OCI-LY7 (cell line): ENCODE data around the gene NKAIN2. TPM values are rescaled to one million over a fixed set of nuclear protein-coding genes. Genes with fewer than 3 reads are reported as not detected.

ENCODE experiments used
- BruUV-seq: library from RNA; stranded (reverse); fragments of 400-500 nt; replicated peaks from 2 replicates; lab custom pipeline; 2021; lab: Mats Ljungman, UMichigan
- CTCF ChIA-PET: fragments of 300-600 bp; sonication (Branson Sonifier 250); formaldehyde crosslinking; loops from one replicate; lab custom pipeline; 2022; ENCODE audit warnings: antibody characterized with exemption; ENCODE audit not compliant: unreplicated experiment; lab: Charles Lee
- POLR2A ChIA-PET: fragments of 300-600 bp; sonication (Branson Sonifier 250); formaldehyde crosslinking; loops from one replicate; lab custom pipeline; 2022; ENCODE audit warnings: antibody characterized with exemption; lab: Charles Lee
- DNase-seq: peaks from one replicate; pipeline ENCODE4 v3.0.0-alpha.2; 2015; ENCODE audit warnings: low spot score
- H2AFZ ChIP-seq: fragments of 200-600 bp; sonication (generic), shearing (Covaris generic); 2 replicates; pipeline ENCODE4 v1.6.1; 2014; ENCODE audit warnings: mild to moderate bottlenecking, antibody characterized with exemption, low read length, moderate library complexity
- H3K27ac ChIP-seq: fragments of 200-600 bp; sonication (generic); 2 replicates; pipeline ENCODE4 v1.5.1; 2014; ENCODE audit warnings: mixed run types, low read depth, mild to moderate bottlenecking, moderate library complexity, low read length, inconsistent platforms; ENCODE audit not compliant: poor library complexity, severe bottlenecking
- H3K36me3 ChIP-seq: fragments of 200-600 bp; sonication (generic); 2 replicates; pipeline ENCODE4 v1.6.1; 2014; ENCODE audit warnings: mild to moderate bottlenecking, antibody characterized with exemption, low read length, moderate library complexity, mixed read lengths; ENCODE audit not compliant: insufficient read depth
- H3K4me1 ChIP-seq: fragments of 200-600 bp; sonication (generic); 2 replicates; pipeline ENCODE4 v1.5.1; 2014; ENCODE audit warnings: mild to moderate bottlenecking, low read length; ENCODE audit not compliant: insufficient read depth, poor library complexity, severe bottlenecking
- H3K4me2 ChIP-seq: fragments of 200-600 bp; sonication (generic); 2 replicates; pipeline ENCODE4 v1.6.1; 2014; ENCODE audit warnings: mild to moderate bottlenecking, low read length
- H3K4me3 ChIP-seq: fragments of 200-600 bp; sonication (generic); 2 replicates; pipeline ENCODE4 v1.5.1; 2014; ENCODE audit warnings: mild to moderate bottlenecking, low read depth, low read length; ENCODE audit not compliant: poor library complexity, severe bottlenecking
- H3K79me2 ChIP-seq: fragments of 200-600 bp; sonication (generic); 2 replicates; pipeline ENCODE4 v1.6.1; 2016; ENCODE audit warnings: low read depth, mild to moderate bottlenecking, low read length, moderate library complexity, mixed read lengths; ENCODE audit not compliant: insufficient read depth
- H3K9me2 ChIP-seq: fragments of 200-600 bp; sonication (generic); 2 replicates; pipeline ENCODE4 v1.6.1; 2016; ENCODE audit warnings: mild to moderate bottlenecking, low read length, mixed read lengths; ENCODE audit not compliant: insufficient read depth
- H3K9me3 ChIP-seq: fragments of 200-600 bp; sonication (generic); 2 replicates; pipeline ENCODE4 v1.6.1; 2014; ENCODE audit warnings: mild to moderate bottlenecking, mixed run types, low read length, mixed read lengths
- H4K20me1 ChIP-seq: fragments of 200-600 bp; sonication (generic); 2 replicates; pipeline ENCODE4 v1.6.1; 2014; ENCODE audit warnings: mild to moderate bottlenecking, antibody characterized with exemption, low read length, moderate library complexity, mixed read lengths; ENCODE audit not compliant: insufficient read depth
- EZH2phosphoT487 ChIP-seq: fragments of 200-600 bp; sonication (generic); IDR thresholded peaks from 2 replicates; pipeline ENCODE4 v1.6.1; 2018; ENCODE audit warnings: low read depth, borderline replicate concordance, mild to moderate bottlenecking, mixed run types, antibody characterized with exemption, low read length, moderate library complexity, mixed read lengths
- intact Hi-C: fragments of 100-400 bp; cut with micrococcal nuclease; formaldehyde crosslinking; loops from one replicate; pipeline ENCODE4 v1.10.0; 2022; ENCODE audit not compliant: unreplicated experiment
- total RNA-seq, 2 experiments: library from RNA; depleted of rRNA in 1 of 2; stranded (reverse); fragments of >200 nt in 1 of 2; shearing (Covaris generic) in 1 of 2; gene quantifications; 2 replicates each; pipeline ENCODE4 v1.2.3, GENCODE V29; 2014 to 2022
- TF ChIP-seq, protein P1 (sequence below): fragments of 200-600 bp; sonication (generic); conservative IDR thresholded peaks from 2 replicates; pipeline ENCODE4 v1.5.1; 2014; ENCODE audit warnings: mild to moderate bottlenecking, antibody characterized with exemption, low read length, moderate library complexity, mixed read lengths

The NKAIN2 gene
- total RNA-seq, 2 experiments from 2014 or later, result not detected

DNA sequence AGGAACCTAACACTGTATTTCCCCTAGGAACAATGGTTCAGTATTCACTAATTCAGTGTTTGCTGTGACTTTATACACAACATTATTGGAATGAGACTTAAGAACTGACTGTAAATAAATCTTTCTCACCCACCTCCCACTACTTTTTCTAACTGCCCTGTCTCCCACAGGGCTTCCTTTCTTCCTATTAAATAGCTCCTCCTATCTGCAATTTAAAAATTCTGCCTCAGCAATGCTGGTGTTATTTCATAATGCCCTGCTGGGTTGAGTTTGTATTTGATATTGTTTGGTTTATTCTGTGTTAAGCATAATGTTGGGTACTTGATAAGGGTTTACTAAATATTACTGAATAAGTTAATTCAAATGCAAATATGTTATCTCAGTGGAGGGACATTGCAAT, 585.5 kb downstream of the NKAIN2 start:
- H3K4me2 ChIP-seq, result no peak overlapping the region
- CTCF ChIA-PET, result no interaction called here
- DNase-seq, result no peak
- no peaks in the 10 kb centered on the region for H3K4me1 ChIP-seq
- no peak overlapping the region for H3K4me3 ChIP-seq
- intact Hi-C loops, result no loop called here
- no peaks in the 10 kb centered on the region for H4K20me1 ChIP-seq
- no peaks in the 10 kb centered on the region for H3K79me2 ChIP-seq
- BruUV-seq, result no TSS peak
- H3K36me3 ChIP-seq, result no peaks in the 10 kb centered on the region
- no peak for TF ChIP-seq EZH2phosphoT487
- TF ChIP-seq, protein P1, sequence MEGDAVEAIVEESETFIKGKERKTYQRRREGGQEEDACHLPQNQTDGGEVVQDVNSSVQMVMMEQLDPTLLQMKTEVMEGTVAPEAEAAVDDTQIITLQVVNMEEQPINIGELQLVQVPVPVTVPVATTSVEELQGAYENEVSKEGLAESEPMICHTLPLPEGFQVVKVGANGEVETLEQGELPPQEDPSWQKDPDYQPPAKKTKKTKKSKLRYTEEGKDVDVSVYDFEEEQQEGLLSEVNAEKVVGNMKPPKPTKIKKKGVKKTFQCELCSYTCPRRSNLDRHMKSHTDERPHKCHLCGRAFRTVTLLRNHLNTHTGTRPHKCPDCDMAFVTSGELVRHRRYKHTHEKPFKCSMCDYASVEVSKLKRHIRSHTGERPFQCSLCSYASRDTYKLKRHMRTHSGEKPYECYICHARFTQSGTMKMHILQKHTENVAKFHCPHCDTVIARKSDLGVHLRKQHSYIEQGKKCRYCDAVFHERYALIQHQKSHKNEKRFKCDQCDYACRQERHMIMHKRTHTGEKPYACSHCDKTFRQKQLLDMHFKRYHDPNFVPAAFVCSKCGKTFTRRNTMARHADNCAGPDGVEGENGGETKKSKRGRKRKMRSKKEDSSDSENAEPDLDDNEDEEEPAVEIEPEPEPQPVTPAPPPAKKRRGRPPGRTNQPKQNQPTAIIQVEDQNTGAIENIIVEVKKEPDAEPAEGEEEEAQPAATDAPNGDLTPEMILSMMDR, result no peak
- no peaks in the 10 kb centered on the region for H3K9me2 ChIP-seq
- POLR2A ChIA-PET, result no interaction called here
- no peak overlapping the region for H3K27ac ChIP-seq
- H2AFZ ChIP-seq, result no peak overlapping the region
- H3K9me3 ChIP-seq, result no peaks in the 10 kb centered on the region

DNA sequence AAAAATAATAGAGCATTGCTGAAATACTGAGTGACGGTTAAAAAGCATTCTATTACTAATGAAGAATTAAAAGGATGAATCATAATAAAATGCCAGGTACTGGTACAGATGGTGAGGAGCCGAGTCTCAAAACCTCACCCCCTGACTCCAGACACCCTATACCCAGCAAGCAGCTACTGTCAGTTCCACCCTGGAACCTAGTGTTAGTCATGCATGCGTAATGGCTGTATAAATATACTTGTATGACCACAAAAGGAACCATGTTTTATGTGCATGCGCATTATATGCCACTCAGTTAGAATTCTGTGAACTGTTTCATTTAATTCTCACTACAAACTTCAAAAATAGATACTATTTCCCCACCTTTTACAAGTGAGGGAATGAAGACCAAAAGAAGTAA, 589.9 kb downstream of the NKAIN2 start:
- intact Hi-C loops, result loop anchor here (10.0 kb wide), 1 partner anchor 401 kb away; no protein-coding TSS in a partner anchor
- H3K4me1 ChIP-seq, result no peaks in the 10 kb centered on the region
- no peak for TF ChIP-seq EZH2phosphoT487
- TF ChIP-seq, protein P1, result no peak

DNA sequence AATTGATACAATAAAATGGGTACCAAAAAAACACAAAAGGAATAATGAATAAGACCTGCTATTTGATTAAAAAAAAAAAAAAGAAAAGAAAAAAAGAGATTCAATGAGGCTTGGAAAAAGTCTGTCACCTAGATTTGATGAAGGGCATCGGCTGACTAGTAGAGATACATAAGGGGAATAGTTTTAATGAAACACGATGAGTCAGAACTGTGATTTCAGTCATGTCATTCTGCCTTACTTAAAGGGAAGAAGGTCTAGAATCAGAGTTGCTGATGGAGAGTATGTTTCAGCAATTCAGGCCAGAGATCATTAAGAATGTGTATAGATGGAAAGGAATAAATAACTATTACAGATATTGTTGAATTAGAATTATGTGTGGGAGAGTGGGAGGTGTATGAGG, 592.7 kb downstream of the NKAIN2 start:
- TF ChIP-seq, protein P1, result no peak
- no peak for TF ChIP-seq EZH2phosphoT487
- CTCF ChIA-PET, result no interaction called here
- no TSS peak for BruUV-seq

More for the DNA sequence above, 589.9 kb downstream of the NKAIN2 start:
- no peaks in the 10 kb centered on the region for H3K9me2 ChIP-seq
- no TSS peak for BruUV-seq
- CTCF ChIA-PET, result no interaction called here
- DNase-seq, result no peak
- H4K20me1 ChIP-seq, result no peaks in the 10 kb centered on the region
- no peak overlapping the region for H3K4me3 ChIP-seq
- H3K9me3 ChIP-seq, result no peaks in the 10 kb centered on the region
- H2AFZ ChIP-seq, result no peak overlapping the region
- POLR2A ChIA-PET, result no interaction called here
- no peaks in the 10 kb centered on the region for H3K79me2 ChIP-seq
- no peak overlapping the region for H3K27ac ChIP-seq
- no peak overlapping the region for H3K4me2 ChIP-seq
- H3K36me3 ChIP-seq, result no peaks in the 10 kb centered on the region

More for the DNA sequence above, 592.7 kb downstream of the NKAIN2 start:
- H4K20me1 ChIP-seq, result no peaks in the 10 kb centered on the region
- no peak for DNase-seq
- POLR2A ChIA-PET, result no interaction called here
- H3K4me3 ChIP-seq, result no peak overlapping the region
- H3K36me3 ChIP-seq, result no peaks in the 10 kb centered on the region
- no peak overlapping the region for H2AFZ ChIP-seq
- no peaks in the 10 kb centered on the region for H3K4me1 ChIP-seq
- H3K27ac ChIP-seq, result no peak overlapping the region
- no peaks in the 10 kb centered on the region for H3K79me2 ChIP-seq
- H3K9me2 ChIP-seq, result no peaks in the 10 kb centered on the region
- no peak overlapping the region for H3K4me2 ChIP-seq
- intact Hi-C loops, result loop anchor here (10.0 kb wide), 1 partner anchor 398 kb away; no protein-coding TSS in a partner anchor
- no peaks in the 10 kb centered on the region for H3K9me3 ChIP-seq
